ENCODE data around the gene UBA1. TPM values are rescaled to one million over a fixed set of nuclear protein-coding genes. Genes with fewer than 3 reads are reported as not detected.

UBA1 gene
- total and polyA plus RNA-seq, 2 of the 8 experiments (the other 6 are each of a cell fraction or from before 2014, with no cell fraction given) = 313 to 458 TPM

DNA sequence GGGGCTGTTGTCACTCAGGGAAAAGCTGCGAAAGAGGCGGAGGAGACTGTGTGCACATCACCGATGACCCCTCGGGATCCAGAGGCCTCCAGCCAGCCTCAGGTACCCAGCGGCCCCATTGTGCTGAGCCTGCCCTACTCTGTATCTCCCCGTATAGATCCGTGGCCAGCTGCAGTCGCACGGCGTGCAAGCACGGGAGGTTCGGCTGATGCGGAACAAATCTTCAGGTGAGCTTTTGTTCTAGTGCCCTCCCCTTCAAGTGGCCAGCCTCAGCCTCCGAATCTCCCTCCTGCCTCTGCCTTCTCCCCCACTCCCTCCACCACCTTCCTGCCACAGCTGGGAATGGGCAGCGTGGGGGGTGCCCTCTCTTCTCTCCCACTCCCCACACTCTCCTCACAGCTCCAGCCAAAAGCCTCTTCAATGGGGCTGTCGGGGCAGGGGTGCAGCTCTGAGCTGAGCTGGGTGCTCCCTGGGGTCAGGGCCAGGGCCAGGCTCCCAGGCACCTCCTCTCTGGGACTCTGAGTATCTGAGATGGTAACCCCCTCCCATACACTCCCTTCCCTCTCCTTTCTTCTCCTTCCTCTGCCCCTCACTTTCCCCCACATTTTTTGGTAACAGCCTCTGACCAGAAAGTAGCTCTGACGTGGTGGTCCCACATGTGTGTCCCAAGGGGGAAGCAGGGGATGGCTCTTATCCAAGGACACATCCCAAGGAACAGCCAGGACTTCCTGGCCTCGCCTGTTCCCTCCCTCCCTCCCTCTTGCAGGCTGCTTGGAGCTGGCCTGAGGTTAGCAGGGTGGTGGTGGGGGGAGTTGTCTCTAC lies 20.4 kb upstream of the UBA1 start (continued):
- TF ChIP-seq, protein P1, sequence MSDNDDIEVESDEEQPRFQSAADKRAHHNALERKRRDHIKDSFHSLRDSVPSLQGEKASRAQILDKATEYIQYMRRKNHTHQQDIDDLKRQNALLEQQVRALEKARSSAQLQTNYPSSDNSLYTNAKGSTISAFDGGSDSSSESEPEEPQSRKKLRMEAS (IDR thresholded peaks at IDR 0.05) = no peak
- TF ChIP-seq BRCA1 (IDR thresholded peaks at IDR 0.05; ENCODE audit: low read depth, low read length) = no peak

Measured in H1 (cell line).